HG02759 (cell line): ENCODE results near the gene RAI1.

Experiments
- ATAC-seq: cut with Tn5 transposase; IDR thresholded peaks from one replicate; pipeline ENCODE4 v1.9.1; 2021; ENCODE audit warnings: mild to moderate bottlenecking, moderate library complexity; ENCODE audit not compliant: unreplicated experiment

Gene RAI1

GRCh38 chr17:17728550-17729251 lies 47.4 kb downstream of the RAI1 start:
- no peak for ATAC-seq

- peak; percentile 59 for ATAC-seq
Measured at GRCh38 chr17:17729620-17730249, 48.5 kb downstream of the RAI1 start.

- no peak for ATAC-seq
Measured at GRCh38 chr17:17730250-17730935, 49.1 kb downstream of the RAI1 start.

- ATAC-seq: no peak
Measured at GRCh38 chr17:17732444-17732843, 51.2 kb downstream of the RAI1 start.

- ATAC-seq: no peak
Measured at GRCh38 chr17:17732892-17733670, 51.8 kb downstream of the RAI1 start.

- no peak for ATAC-seq
Measured at GRCh38 chr17:17736205-17737183, 55.2 kb downstream of the RAI1 start.

- no peak for ATAC-seq
Measured at GRCh38 chr17:17737961-17738894, 57.0 kb downstream of the RAI1 start.

- ATAC-seq: no peak
Measured at GRCh38 chr17:17738901-17739300, 57.6 kb downstream of the RAI1 start.

- no peak for ATAC-seq
Measured at GRCh38 chr17:17739388-17740066, 58.3 kb downstream of the RAI1 start.

GRCh38 chr17:17740615-17741348 lies 59.5 kb downstream of the RAI1 start:
- no peak for ATAC-seq

- no peak for ATAC-seq
Measured at GRCh38 chr17:17741349-17742023, 60.2 kb downstream of the RAI1 start.

- ATAC-seq: no peak
Measured at GRCh38 chr17:17742133-17742621, 60.9 kb downstream of the RAI1 start.

- ATAC-seq: no peak
Measured at GRCh38 chr17:17742688-17743390, 61.6 kb downstream of the RAI1 start.

GRCh38 chr17:17743391-17744112 lies 62.3 kb downstream of the RAI1 start:
- ATAC-seq: no peak

GRCh38 chr17:17744116-17744515 lies 62.9 kb downstream of the RAI1 start:
- no peak for ATAC-seq
